GM12878 (cell line): Measurements from ENCODE around the gene GALC. TPM values are rescaled to one million over a fixed set of nuclear protein-coding genes. Genes with fewer than 3 reads are reported as not detected.

Experiments
- ATAC-seq: fragments of 200-7000 bp; cut with Tn5 transposase; 3 replicates; pipeline ENCODE4 v1.9.1; 2020; ENCODE audit warnings: mild to moderate bottlenecking, moderate library complexity
- BruUV-seq: library from RNA; stranded (reverse); fragments of 400-500 nt; replicated peaks from 2 replicates; lab custom pipeline; 2021; lab: Mats Ljungman, UMichigan
- CTCF ChIA-PET: fragments of 300-600 bp; sonication (Branson Sonifier 250); formaldehyde crosslinking; extraction: SDS; loops from one replicate; lab custom pipeline; 2021; ENCODE audit warnings: inconsistent platforms; lab: Yijun Ruan, JAX
- POLR2A ChIA-PET: fragments of 350-600 bp; formaldehyde crosslinking; extraction: SDS; loops from one replicate; lab custom pipeline; 2021; ENCODE audit warnings: inconsistent platforms; lab: Charles Lee
- RAD21 ChIA-PET: fragments of 300-600 bp; sonication (Branson Sonifier 250); formaldehyde crosslinking; loops from one replicate; lab custom pipeline; 2023; ENCODE audit warnings: antibody characterized with exemption; ENCODE audit not compliant: unreplicated experiment; lab: Charles Lee
- SMC1A ChIA-PET: fragments of 300-600 bp; sonication (Branson Sonifier 250); formaldehyde crosslinking; loops from one replicate; lab custom pipeline; 2023; ENCODE audit not compliant: unreplicated experiment, uncharacterized antibody; lab: Charles Lee
- DNase-seq: peaks from one replicate; pipeline ENCODE4 v3.0.0-alpha.2; 2011; ENCODE audit warnings: low read depth, low spot score
- FAIRE-seq: peaks from 3 replicates; lab custom pipeline; 2011; peaks lifted over from hg19 to GRCh38; lab: Jason Lieb, UNC
- H2AFZ ChIP-seq: 2 replicates; pipeline ENCODE4 v1.6.0; 2011; ENCODE audit warnings: low read depth, low read length, control low read depth; ENCODE audit not compliant: control insufficient read depth
- H3K27ac ChIP-seq: 2 replicates; pipeline ENCODE4 v1.5.1; 2011; ENCODE audit warnings: control low read depth; ENCODE audit not compliant: control insufficient read depth, insufficient read depth
- H3K27me3 ChIP-seq, 2 experiments: replicated peaks in 1 of 2; 2 replicates each; pipeline versions ENCODE4 v1.6.0 to v1.6.1; 2011; ENCODE audit warnings: low read length in 1 of 2; ENCODE audit not compliant: control insufficient read depth in 2 of 2, insufficient read depth in 2 of 2
- H3K36me3 ChIP-seq, 2 experiments: 2 replicates each; pipeline ENCODE4 v1.5.1; 2011; ENCODE audit warnings: low read length in 1 of 2; ENCODE audit not compliant: control insufficient read depth in 2 of 2, insufficient read depth in 2 of 2
- H3K4me1 ChIP-seq: 2 replicates; pipeline ENCODE4 v1.6.1; 2011; ENCODE audit warnings: mild to moderate bottlenecking, low read length, moderate library complexity, mixed read lengths; ENCODE audit not compliant: control insufficient read depth, insufficient read depth
- H3K4me2 ChIP-seq: 2 replicates; pipeline ENCODE4 v1.6.0; 2011; ENCODE audit warnings: control low read depth; ENCODE audit not compliant: control insufficient read depth, insufficient read depth
- H3K4me3 ChIP-seq: fragments of 200-600 bp; sonication (generic); 2 replicates; pipeline ENCODE4 v1.5.1; 2016
- H3K79me2 ChIP-seq: 2 replicates; pipeline ENCODE4 v1.6.0; 2011; ENCODE audit warnings: low read length; ENCODE audit not compliant: control insufficient read depth, insufficient read depth
- H3K9ac ChIP-seq: 2 replicates; pipeline ENCODE4 v1.8.0; 2011; ENCODE audit warnings: low read length, control low read depth, mixed read lengths; ENCODE audit not compliant: control insufficient read depth, insufficient read depth
- H3K9me3 ChIP-seq: replicated peaks from 3 replicates; pipeline ENCODE4 v1.5.1; 2011; ENCODE audit warnings: mild to moderate bottlenecking, low read length; ENCODE audit not compliant: control insufficient read depth, insufficient read depth
- H4K20me1 ChIP-seq: 2 replicates; pipeline ENCODE4 v1.6.0; 2011; ENCODE audit not compliant: control insufficient read depth, insufficient read depth
- JUND ChIP-seq: IDR thresholded peaks from 2 replicates; pipeline ENCODE4 v1.6.1; 2012; ENCODE audit warnings: low read depth, mild to moderate bottlenecking, low read length, improper control_type of control experiment, moderate library complexity
- RELA ChIP-seq: fragments of 450-650 bp; IDR thresholded peaks from 2 replicates; pipeline ENCODE4 v1.8.0; 2014; ENCODE audit warnings: borderline replicate concordance; ENCODE audit not compliant: partially characterized antibody
- ZZZ3 ChIP-seq: IDR thresholded peaks from 2 replicates; pipeline ENCODE4 v1.6.1; 2011; ENCODE audit warnings: low read depth; ENCODE audit not compliant: control insufficient read depth, insufficient read length
- WGBS: methylation state at CpG from one replicate; pipeline ENCODE4 v1.1.6; 2016; ENCODE audit warnings: low lambda C conversion rate; ENCODE audit not compliant: insufficient replicate concordance, insufficient coverage; ENCODE audit errors: missing lambda C conversion rate; 5-methylcytosine and 5-hydroxymethylcytosine counted together
- in situ Hi-C: fragments of 300-500 bp; cut with MboI; formaldehyde crosslinking; loops from 9 replicates; pipeline ENCODE4 v1.14.3; 2018; ENCODE audit warnings: mixed read lengths
- intact Hi-C: fragments of 100-400 bp; cut with micrococcal nuclease; formaldehyde crosslinking; loops from one replicate; pipeline ENCODE4 v1.14.2; 2022; ENCODE audit not compliant: unreplicated experiment
- polyA plus RNA-seq, 11 experiments: library from polyadenylated mRNA; depleted of rRNA in 4 of 11; unstranded in 6 of 11; stranded (reverse) in 5 of 11; fragments of >200 nt; fragmentation: Nextera tagmentation in 4 of 11; fragmentation: Illumina TruSeq in 1 of 11; extraction: Ambion mirVana in 4 of 11; extraction: Trizol in 1 of 11; gene quantifications; 1 replicate in 1 of 11; 2 replicates in 10 of 11; pipeline versions ENCODE4 v1.2.1 to v1.2.3, GENCODE V29; 2011 to 2016; ENCODE audit warnings: inconsistent platforms in 2 of 11, missing spikeins in 2 of 11, low read depth in 1 of 11
- total RNA-seq, 4 experiments: library from RNA; depleted of rRNA in 3 of 4; stranded (reverse); fragments of >200 nt in 3 of 4; fragmentation: Illumina TruSeq in 1 of 4; extraction: Trizol in 1 of 4; gene quantifications; 2 replicates each; pipeline versions ENCODE4 v1.2.1 to v1.2.3, GENCODE V29; 2013 to 2021
- TF ChIP-seq, protein P1 (sequence below): fragments of 450-650 bp; IDR thresholded peaks from 2 replicates; pipeline ENCODE4 v1.6.1; 2016; ENCODE audit warnings: mild to moderate bottlenecking

GALC gene
- total and polyA plus RNA-seq, 10 of the 15 experiments (the other 5 are each of a cell fraction or from before 2014, with no cell fraction given), result 1.3 to 14.0 (median 4.5) TPM

DNA sequence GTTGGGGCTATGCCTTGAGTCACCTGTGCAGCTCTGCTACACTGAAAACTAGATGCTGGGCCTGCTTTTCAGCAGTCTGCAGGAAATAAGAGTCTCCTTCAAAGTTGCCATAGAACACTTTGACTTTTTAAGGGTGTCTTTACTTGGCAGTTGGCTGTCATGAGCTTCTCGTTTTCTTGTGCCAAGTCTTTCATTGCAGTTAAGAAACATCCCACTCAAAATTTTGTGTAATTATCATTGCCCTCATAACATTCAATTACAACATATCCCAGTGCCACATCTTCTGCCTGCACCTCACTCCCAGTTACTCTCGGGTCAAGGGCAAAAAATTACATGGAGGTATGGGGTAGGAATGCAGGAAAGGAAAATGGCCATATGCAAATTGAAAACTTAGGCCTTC is 41.1 kb upstream of the GALC start:
- POLR2A ChIA-PET, result no interaction called here
- no peak for DNase-seq
- no peaks in the 10 kb centered on the region for H3K36me3 ChIP-seq
- no peaks in the 10 kb centered on the region for H3K79me2 ChIP-seq
- TF ChIP-seq ZZZ3, result no peak
- no peak for TF ChIP-seq JUND
- TF ChIP-seq, all 136 proteins: peak for 0
- in situ Hi-C loops (no loop called here), intact Hi-C loops (no loop called here)
- Histone ChIP-seq H3K27ac (no peak overlapping the region), H4K20me1 (no peaks in the 10 kb centered on the region), H3K4me2 (no peak overlapping the region), H3K9me3 (no peaks in the 10 kb centered on the region), H3K4me3 (no peak overlapping the region), H3K4me1 (no peaks in the 10 kb centered on the region), H3K9ac (no peak overlapping the region), H3K27me3 (no peaks in the 10 kb centered on the region), H2AFZ (no peak overlapping the region)
- CTCF ChIA-PET, result no interaction called here
- RAD21 ChIA-PET, result no interaction called here
- SMC1A ChIA-PET, result no interaction called here
- 0% methylated on average over 2 of the region's 2 CpGs for WGBS
- no peak for ATAC-seq
- no TSS peak for BruUV-seq
- no peak for FAIRE-seq

DNA sequence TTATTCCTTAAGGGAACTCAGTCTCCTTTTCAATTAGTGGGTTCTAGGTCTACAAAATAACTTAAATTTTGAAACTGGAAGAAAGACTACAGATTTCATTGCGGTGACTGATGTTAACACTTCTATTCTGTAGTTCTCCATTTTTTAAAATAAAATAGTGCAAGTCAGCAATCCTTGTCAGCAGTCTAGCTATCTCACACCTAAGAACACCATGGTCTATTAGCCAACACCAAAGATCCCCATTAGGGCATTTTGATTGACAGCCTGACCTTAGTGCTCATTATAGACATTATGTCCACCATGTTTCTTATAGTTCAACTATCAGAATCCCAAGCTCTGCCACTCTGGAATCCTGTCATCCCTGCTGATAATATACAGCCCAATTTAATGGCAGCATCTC is 39.4 kb upstream of the GALC start:
- Histone ChIP-seq H3K4me2 (no peak overlapping the region), H4K20me1 (no peaks in the 10 kb centered on the region), H3K79me2 (no peaks in the 10 kb centered on the region), H3K27ac (no peak overlapping the region), H3K9me3 (no peaks in the 10 kb centered on the region), H3K36me3 (no peaks in the 10 kb centered on the region), H3K4me1 (no peaks in the 10 kb centered on the region), H2AFZ (no peak overlapping the region), H3K4me3 (no peak overlapping the region), H3K9ac (no peak overlapping the region), H3K27me3 (no peaks in the 10 kb centered on the region)
- ChIA-PET CTCF (interaction anchor here (1.5 kb wide), 1 partner anchor 137 kb away, joined by 3 read pairs; no protein-coding TSS in a partner anchor), POLR2A (no interaction called here), SMC1A (no interaction called here), RAD21 (no interaction called here)
- ATAC-seq (no peak), DNase-seq (no peak), FAIRE-seq (no peak)
- TF ChIP-seq, protein P1, sequence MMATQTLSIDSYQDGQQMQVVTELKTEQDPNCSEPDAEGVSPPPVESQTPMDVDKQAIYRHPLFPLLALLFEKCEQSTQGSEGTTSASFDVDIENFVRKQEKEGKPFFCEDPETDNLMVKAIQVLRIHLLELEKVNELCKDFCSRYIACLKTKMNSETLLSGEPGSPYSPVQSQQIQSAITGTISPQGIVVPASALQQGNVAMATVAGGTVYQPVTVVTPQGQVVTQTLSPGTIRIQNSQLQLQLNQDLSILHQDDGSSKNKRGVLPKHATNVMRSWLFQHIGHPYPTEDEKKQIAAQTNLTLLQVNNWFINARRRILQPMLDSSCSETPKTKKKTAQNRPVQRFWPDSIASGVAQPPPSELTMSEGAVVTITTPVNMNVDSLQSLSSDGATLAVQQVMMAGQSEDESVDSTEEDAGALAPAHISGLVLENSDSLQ, result peak; percentile 56; the same call in 1 of the 2 replicates
- no peak for TF ChIP-seq RELA
- intact Hi-C loops, result no loop called here
- WGBS, result 100% methylated on average over 1 of the region's 1 CpG
- in situ Hi-C loops, result no loop called here
- no TSS peak for BruUV-seq
